Type B pancreatic cell (in vitro differentiated cells): ENCODE data around the gene XCR1. TPM values are rescaled to one million over a fixed set of nuclear protein-coding genes. Genes with fewer than 3 reads are reported as not detected.

Experiments
- DNase-seq: peaks from one replicate; pipeline ENCODE4 v3.0.0; 2021; ENCODE audit warnings: mixed read lengths; ENCODE audit not compliant: unreplicated experiment; ENCODE audit errors: extremely low spot score
- H3K27ac Mint-ChIP-seq: 2 replicates; pipeline ENCODE4 v1.8.0; 2021; ENCODE audit warnings: mild to moderate bottlenecking, mixed read lengths
- H3K27me3 Mint-ChIP-seq: 2 replicates; pipeline ENCODE4 v1.8.0; 2021; ENCODE audit warnings: mixed read lengths
- H3K36me3 Mint-ChIP-seq: 2 replicates; pipeline ENCODE4 v1.8.0; 2021; ENCODE audit warnings: mixed read lengths
- H3K4me1 Mint-ChIP-seq: one replicate; pipeline ENCODE4 v1.8.0; 2021; ENCODE audit warnings: mixed read lengths; ENCODE audit not compliant: unreplicated experiment
- H3K4me3 Mint-ChIP-seq: 2 replicates; pipeline ENCODE4 v1.8.0; 2021; ENCODE audit warnings: mild to moderate bottlenecking, mixed read lengths
- H3K9me3 Mint-ChIP-seq: 2 replicates; pipeline ENCODE4 v1.8.0; 2021; ENCODE audit warnings: mixed read lengths
- CTCF ChIP-seq: fragments of 200-600 bp; sonication (generic); conservative IDR thresholded peaks from 2 replicates; pipeline ENCODE4 v1.5.0; 2021; ENCODE audit warnings: antibody characterized with exemption, mild to moderate bottlenecking
- total RNA-seq: library from RNA; stranded (reverse); gene quantifications from 2 replicates; pipeline ENCODE4 v1.2.1, GENCODE V29; 2021; ENCODE audit warnings: low replicate concordance

The XCR1 gene
- total RNA-seq, 1 donor from 2014 or later, result 3.6 TPM

GRCh38 chr3:45991341-45991740, 35.9 kb downstream of the XCR1 start:
- DNase-seq, result no peak
- Mint-ChIP-seq H3K4me1 (peaks cover 27% of the 10 kb centered on the region), H3K9me3 (no peaks in the 10 kb centered on the region), H3K4me3 (no peak overlapping the region), H3K27me3 (no peaks in the 10 kb centered on the region), H3K36me3 (peaks cover 3% of the 10 kb centered on the region), H3K27ac (no peak overlapping the region)
- TF ChIP-seq CTCF, result no peak

- no peaks in the 10 kb centered on the region for H3K27me3 Mint-ChIP-seq
- no peaks in the 10 kb centered on the region for H3K9me3 Mint-ChIP-seq
- no peak overlapping the region for H3K4me3 Mint-ChIP-seq
- no peak overlapping the region for H3K27ac Mint-ChIP-seq
- no peak for TF ChIP-seq CTCF
- DNase-seq, result no peak
- peaks cover 27% of the 10 kb centered on the region for H3K4me1 Mint-ChIP-seq
- H3K36me3 Mint-ChIP-seq, result peaks cover 3% of the 10 kb centered on the region
Measured at GRCh38 chr3:45990181-45990580, 37.1 kb downstream of the XCR1 start.

- Mint-ChIP-seq H3K9me3 (no peaks in the 10 kb centered on the region), H3K27ac (no peak overlapping the region), H3K36me3 (peaks cover 3% of the 10 kb centered on the region), H3K4me3 (no peak overlapping the region), H3K4me1 (peaks cover 27% of the 10 kb centered on the region), H3K27me3 (no peaks in the 10 kb centered on the region)
- DNase-seq, result no peak
- TF ChIP-seq CTCF, result no peak
Measured at GRCh38 chr3:45988804-45989203, 38.5 kb downstream of the XCR1 start.

- Mint-ChIP-seq H3K27ac (peak overlapping the region; percentile 29), H3K4me1 (peaks cover 27% of the 10 kb centered on the region), H3K27me3 (no peaks in the 10 kb centered on the region), H3K4me3 (no peak overlapping the region), H3K9me3 (no peaks in the 10 kb centered on the region), H3K36me3 (peaks cover 3% of the 10 kb centered on the region)
- no peak for DNase-seq
- TF ChIP-seq CTCF, result no peak
Measured at GRCh38 chr3:45988362-45988761, 38.9 kb downstream of the XCR1 start.

GRCh38 chr3:45987368-45988291, 39.7 kb downstream of the XCR1 start:
- Mint-ChIP-seq H3K9me3 (no peaks in the 10 kb centered on the region), H3K4me1 (peaks cover 27% of the 10 kb centered on the region), H3K36me3 (peaks cover 3% of the 10 kb centered on the region), H3K4me3 (no peak overlapping the region), H3K27ac (peak overlapping the region; percentile 29), H3K27me3 (no peaks in the 10 kb centered on the region)
- TF ChIP-seq CTCF, result no peak
- no peak for DNase-seq
